Endothelial cell of umbilical vein (primary cell): ENCODE results near the gene CDHR5. TPM values are rescaled to one million over a fixed set of nuclear protein-coding genes. Genes with fewer than 3 reads are reported as not detected.

ENCODE experiments used
- BruUV-seq: library from RNA; stranded (reverse); fragments of 400-500 nt; replicated peaks from 2 replicates; lab custom pipeline; 2021; lab: Mats Ljungman, UMichigan
- CTCF ChIA-PET: fragments of 300-600, 350-600 bp; sonication (Branson Sonifier 250); formaldehyde crosslinking; loops from one replicate; lab custom pipeline; 2021; ENCODE audit warnings: antibody characterized with exemption, inconsistent platforms; lab: Charles Lee
- POLR2A ChIA-PET: fragments of 300-600, 350-600 bp; sonication (Branson Sonifier 250); formaldehyde crosslinking; loops from one replicate; lab custom pipeline; 2021; ENCODE audit warnings: antibody characterized with exemption, inconsistent platforms; lab: Charles Lee
- DNase-seq: peaks from one replicate; pipeline ENCODE4 v3.0.0-alpha.2; 2011; ENCODE audit warnings: low read depth, low spot score
- FAIRE-seq: peaks from 2 replicates; lab custom pipeline; 2011; peaks lifted over from hg19 to GRCh38; lab: Jason Lieb, UNC
- H2AFZ ChIP-seq: 2 replicates; pipeline ENCODE4 v1.6.0; 2012; ENCODE audit warnings: low read depth, low read length, control low read depth, inconsistent platforms
- H3K27ac ChIP-seq: 2 replicates; pipeline ENCODE4 v1.5.1; 2011; ENCODE audit warnings: low read depth, mild to moderate bottlenecking, control low read depth, low read length, moderate library complexity; ENCODE audit not compliant: insufficient read depth
- H3K27me3 ChIP-seq, 2 experiments: 2 replicates each; pipeline versions ENCODE4 v1.6.0 to v1.6.1; 2011; ENCODE audit warnings: low read length in 2 of 2, mixed read lengths in 1 of 2; ENCODE audit not compliant: control insufficient read depth in 2 of 2, insufficient read depth in 2 of 2
- H3K36me3 ChIP-seq, 2 experiments: 2 replicates in 1 of 2; 3 replicates in 1 of 2; pipeline ENCODE4 v1.5.1; 2011; ENCODE audit warnings: low read length in 2 of 2, mild to moderate bottlenecking in 1 of 2, moderate library complexity in 1 of 2; ENCODE audit not compliant: control insufficient read depth in 2 of 2, insufficient read depth in 2 of 2; ENCODE audit errors: extremely low read depth in 1 of 2
- H3K4me1 ChIP-seq: 3 replicates; pipeline ENCODE4 v1.5.1; 2011; ENCODE audit warnings: mild to moderate bottlenecking, low read length; ENCODE audit not compliant: control insufficient read depth, insufficient read depth; ENCODE audit errors: extremely low read depth
- H3K4me2 ChIP-seq: 2 replicates; pipeline ENCODE4 v1.6.1; 2011; ENCODE audit warnings: low read length, control low read depth, mixed read lengths; ENCODE audit not compliant: insufficient read depth
- H3K4me3 ChIP-seq, 3 experiments: fragments of 200-600 bp in 1 of 3; sonication (generic), shearing (Covaris generic) in 1 of 3; replicated peaks in 1 of 3; 2 replicates each; pipeline ENCODE4 v1.5.1; 2011 to 2016; ENCODE audit warnings: control low read depth in 3 of 3, low read length in 3 of 3, mild to moderate bottlenecking in 2 of 3, inconsistent platforms in 1 of 3, low read depth in 1 of 3, moderate library complexity in 1 of 3; ENCODE audit not compliant: insufficient read depth in 1 of 3
- H3K79me2 ChIP-seq: 2 replicates; pipeline ENCODE4 v1.6.0; 2012; ENCODE audit warnings: low read length, inconsistent platforms; ENCODE audit not compliant: control insufficient read depth, insufficient read depth
- H3K9ac ChIP-seq: replicated peaks from 2 replicates; pipeline ENCODE3; 2011; ENCODE audit warnings: low read length, control low read depth; ENCODE audit not compliant: insufficient read depth; ENCODE audit errors: extremely low read depth
- H3K9me1 ChIP-seq: replicated peaks from 3 replicates; pipeline ENCODE4 v1.6.0; 2011; ENCODE audit warnings: mild to moderate bottlenecking, low read length; ENCODE audit not compliant: control insufficient read depth, insufficient read depth; ENCODE audit errors: extremely low read depth
- H3K9me3 ChIP-seq: replicated peaks from 2 replicates; pipeline ENCODE4 v1.5.1; 2012; ENCODE audit warnings: low read length, inconsistent platforms; ENCODE audit not compliant: control insufficient read depth, insufficient read depth
- H4K20me1 ChIP-seq: replicated peaks from 2 replicates; pipeline ENCODE3; 2011; ENCODE audit warnings: mild to moderate bottlenecking, low read length; ENCODE audit not compliant: control insufficient read depth, insufficient read depth; ENCODE audit errors: extremely low read depth
- EZH2 ChIP-seq: IDR thresholded peaks from 2 replicates; pipeline ENCODE4 v1.6.1; 2012; ENCODE audit warnings: borderline replicate concordance, low read depth, mild to moderate bottlenecking, moderate library complexity, low read length, inconsistent platforms; ENCODE audit not compliant: severe bottlenecking
- FOS ChIP-seq: IDR thresholded peaks from 2 replicates; pipeline ENCODE4 v1.6.1; 2011; ENCODE audit warnings: mild to moderate bottlenecking, low read length, moderate library complexity, borderline replicate concordance; ENCODE audit not compliant: insufficient read depth
- GATA2 ChIP-seq: IDR thresholded peaks from 2 replicates; pipeline ENCODE4 v1.7.0; 2011; ENCODE audit warnings: low read depth, mild to moderate bottlenecking, moderate library complexity, mixed read lengths, low read length; ENCODE audit not compliant: insufficient read length, insufficient read depth
- JUN ChIP-seq: IDR thresholded peaks from 2 replicates; pipeline ENCODE4 v1.6.1; 2011; ENCODE audit warnings: borderline replicate concordance, low read depth; ENCODE audit not compliant: insufficient read length, insufficient read depth
- MYC ChIP-seq: IDR thresholded peaks from one replicate; pipeline ENCODE4 v1.6.1; 2011; ENCODE audit warnings: mild to moderate bottlenecking, low read depth, low read length
- POLR2A ChIP-seq: IDR thresholded peaks from 2 replicates; pipeline ENCODE4 v1.6.1; 2012; ENCODE audit warnings: low read depth, mild to moderate bottlenecking, control low read depth, low read length
- POLR2AphosphoS5 ChIP-seq: IDR thresholded peaks from 2 replicates; pipeline ENCODE4 v1.6.1; 2012; ENCODE audit warnings: low read depth, mild to moderate bottlenecking, control low read depth, low read length, moderate library complexity; ENCODE audit not compliant: insufficient read depth
- dilution Hi-C: fragments of 300-500 bp; cut with MboI; formaldehyde crosslinking; loops from one replicate; pipeline ENCODE4 v1.15.0; 2019; ENCODE audit warnings: low sequenced_read_pairs; ENCODE audit not compliant: extremely low pct_ligation_motif_present
- intact Hi-C: fragments of 100-400 bp; cut with micrococcal nuclease; formaldehyde crosslinking; loops from one replicate; pipeline ENCODE4 v1.10.0; 2022
- polyA plus RNA-seq, 4 experiments: library from polyadenylated mRNA; depleted of rRNA in 3 of 4; stranded (reverse) in 3 of 4; unstranded in 1 of 4; fragments of >200 nt; gene quantifications; 2 replicates each; pipeline versions ENCODE4 v1.2.1 to v1.2.3, GENCODE V29; 2011 to 2012; ENCODE audit warnings: missing spikeins in 1 of 4
- total RNA-seq: library from RNA; stranded (reverse); gene quantifications from 2 replicates; pipeline ENCODE4 v1.2.3, GENCODE V29; 2021
- TF ChIP-seq, protein P1 (sequence below), 2 donors: IDR thresholded peaks; 1 replicate in 1 of 2; 2 replicates in 1 of 2; pipeline ENCODE4 v1.5.1; 2011; ENCODE audit warnings: low read length in 2 of 2, mild to moderate bottlenecking in 2 of 2, moderate library complexity in 2 of 2, control low read depth in 1 of 2, inconsistent platforms in 1 of 2, low read depth in 1 of 2; ENCODE audit not compliant: insufficient read depth in 1 of 2; ENCODE audit errors: extremely low read depth in 1 of 2
- TF ChIP-seq, protein P2 (sequence below): IDR thresholded peaks from 2 replicates; pipeline ENCODE4 v1.6.1; 2011; ENCODE audit not compliant: insufficient read depth, insufficient read length

CDHR5 gene
- total and polyA plus RNA-seq, 2 donors (not counting 3 experiments of a cell fraction or from before 2014, with no cell fraction given) = not detected

DNA sequence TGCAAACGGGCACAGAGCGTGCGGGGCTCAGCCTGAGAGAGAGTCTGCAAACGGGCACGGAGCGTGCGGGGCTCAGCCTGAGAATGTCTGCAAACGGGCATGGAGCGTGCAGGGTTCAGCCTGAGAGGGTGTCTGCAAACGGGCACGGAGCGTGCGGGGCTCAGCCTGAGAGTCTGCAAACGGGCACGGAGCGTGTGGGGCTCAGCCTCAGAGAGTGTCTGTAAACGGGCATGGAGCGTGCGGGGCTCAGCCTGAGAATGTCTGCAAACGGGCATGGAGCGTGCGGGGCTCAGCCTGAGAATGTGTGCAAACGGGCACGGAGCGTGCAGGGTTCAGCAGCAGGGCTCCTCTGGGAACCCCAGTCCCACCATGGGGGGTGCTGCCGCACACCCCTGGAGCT lies 35.0 kb downstream of the CDHR5 start:
- H3K27ac ChIP-seq = no peak overlapping the region
- H4K20me1 ChIP-seq = no peaks in the 10 kb centered on the region
- no peaks in the 10 kb centered on the region for H3K27me3 ChIP-seq
- TF ChIP-seq, protein P1, sequence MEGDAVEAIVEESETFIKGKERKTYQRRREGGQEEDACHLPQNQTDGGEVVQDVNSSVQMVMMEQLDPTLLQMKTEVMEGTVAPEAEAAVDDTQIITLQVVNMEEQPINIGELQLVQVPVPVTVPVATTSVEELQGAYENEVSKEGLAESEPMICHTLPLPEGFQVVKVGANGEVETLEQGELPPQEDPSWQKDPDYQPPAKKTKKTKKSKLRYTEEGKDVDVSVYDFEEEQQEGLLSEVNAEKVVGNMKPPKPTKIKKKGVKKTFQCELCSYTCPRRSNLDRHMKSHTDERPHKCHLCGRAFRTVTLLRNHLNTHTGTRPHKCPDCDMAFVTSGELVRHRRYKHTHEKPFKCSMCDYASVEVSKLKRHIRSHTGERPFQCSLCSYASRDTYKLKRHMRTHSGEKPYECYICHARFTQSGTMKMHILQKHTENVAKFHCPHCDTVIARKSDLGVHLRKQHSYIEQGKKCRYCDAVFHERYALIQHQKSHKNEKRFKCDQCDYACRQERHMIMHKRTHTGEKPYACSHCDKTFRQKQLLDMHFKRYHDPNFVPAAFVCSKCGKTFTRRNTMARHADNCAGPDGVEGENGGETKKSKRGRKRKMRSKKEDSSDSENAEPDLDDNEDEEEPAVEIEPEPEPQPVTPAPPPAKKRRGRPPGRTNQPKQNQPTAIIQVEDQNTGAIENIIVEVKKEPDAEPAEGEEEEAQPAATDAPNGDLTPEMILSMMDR (IDR thresholded peaks at IDR 0.05; ENCODE audit: extremely low read depth in 1 of 2, insufficient read depth in 1 of 2, low read depth in 1 of 2, low read length in 2 of 2) = no peak
- TF ChIP-seq POLR2AphosphoS5 (no peak), MYC (no peak), JUN (no peak), FOS (no peak), POLR2A (no peak), EZH2 (no peak), GATA2 (no peak)
- TF ChIP-seq, protein P2, sequence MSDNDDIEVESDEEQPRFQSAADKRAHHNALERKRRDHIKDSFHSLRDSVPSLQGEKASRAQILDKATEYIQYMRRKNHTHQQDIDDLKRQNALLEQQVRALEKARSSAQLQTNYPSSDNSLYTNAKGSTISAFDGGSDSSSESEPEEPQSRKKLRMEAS = no peak
- H2AFZ ChIP-seq = no peak overlapping the region
- no peaks in the 10 kb centered on the region for H3K9me3 ChIP-seq
- H3K36me3 ChIP-seq = peaks cover 20 to 39% of the 10 kb centered on the region in 2 experiments
- FAIRE-seq (no peak), DNase-seq (no peak)
- H3K9ac ChIP-seq = no peak overlapping the region
- no peak overlapping the region for H3K4me3 ChIP-seq
- no peaks in the 10 kb centered on the region for H3K9me1 ChIP-seq
- CTCF ChIA-PET = no interaction called here
- H3K79me2 ChIP-seq = peaks cover 14% of the 10 kb centered on the region
- peaks cover 11% of the 10 kb centered on the region for H3K4me1 ChIP-seq
- intact Hi-C loops = no loop called here
- dilution Hi-C loops = no loop called here
- POLR2A ChIA-PET = no interaction called here
- no peak overlapping the region for H3K4me2 ChIP-seq
- BruUV-seq = no TSS peak
